Inferior parietal cortex (tissue), 1 donor: ENCODE measurements around the gene E2F3.

Experiments used
- DNase-seq: peaks from one replicate; pipeline ENCODE4 v3.0.0-alpha.2; 2016; ENCODE audit errors: extremely low spot score

E2F3 gene

GRCh38 chr6:20401205-20402091 lies at the start of gene E2F3:
Gene E2F3, plus strand, starts transcription at chr6:20401879. Its CDS starts 354 bp downstream, at chr6:20402233.
- peak; percentile 99 for DNase-seq

- DNase-seq = no peak
Measured at GRCh38 chr6:20352346-20352745, 49.3 kb upstream of the E2F3 start.

- DNase-seq = no peak
Measured at GRCh38 chr6:20353134-20353533, 48.5 kb upstream of the E2F3 start.

- DNase-seq = no peak
Measured at GRCh38 chr6:20354366-20354765, 47.3 kb upstream of the E2F3 start.

- DNase-seq = no peak
Measured at GRCh38 chr6:20360471-20361119, 41.1 kb upstream of the E2F3 start.

GRCh38 chr6:20362623-20363022 lies 39.1 kb upstream of the E2F3 start:
- no peak for DNase-seq

GRCh38 chr6:20364327-20364726 lies 37.4 kb upstream of the E2F3 start:
- DNase-seq = no peak

GRCh38 chr6:20365456-20365855 lies 36.2 kb upstream of the E2F3 start:
- no peak for DNase-seq

GRCh38 chr6:20366082-20366830 lies 35.4 kb upstream of the E2F3 start:
- DNase-seq = no peak

- DNase-seq = peak; percentile 25
Measured at GRCh38 chr6:20367743-20368485, 33.8 kb upstream of the E2F3 start.

GRCh38 chr6:20370393-20370792 lies 31.3 kb upstream of the E2F3 start:
- DNase-seq = no peak

- no peak for DNase-seq
Measured at GRCh38 chr6:20370801-20371200, 30.9 kb upstream of the E2F3 start.

- DNase-seq = no peak
Measured at GRCh38 chr6:20375436-20375835, 26.2 kb upstream of the E2F3 start.

- peak; percentile 27 for DNase-seq
Measured at GRCh38 chr6:20377623-20378265, 23.9 kb upstream of the E2F3 start.

- no peak for DNase-seq
Measured at GRCh38 chr6:20379231-20379630, 22.4 kb upstream of the E2F3 start.

- DNase-seq = no peak
Measured at GRCh38 chr6:20386218-20386617, 15.5 kb upstream of the E2F3 start.

- DNase-seq = no peak
Measured at GRCh38 chr6:20389066-20389465, 12.6 kb upstream of the E2F3 start.

- no peak for DNase-seq
Measured at GRCh38 chr6:20393297-20393696, 8.4 kb upstream of the E2F3 start.

- no peak for DNase-seq
Measured at GRCh38 chr6:20399518-20399917, 2.2 kb upstream of the E2F3 start.

GRCh38 chr6:20400456-20401204 lies 1.0 kb upstream of the E2F3 start:
- DNase-seq = no peak

- DNase-seq = no peak
Measured at GRCh38 chr6:20402092-20402341, 338 bp downstream of the E2F3 start.
